ENCODE results near the gene CEP128. TPM values are rescaled to one million over a fixed set of nuclear protein-coding genes. Genes with fewer than 3 reads are reported as not detected.

CEP128 gene
- total RNA-seq, 1 donor from 2014 or later = 6.1 TPM

- no peaks in the 10 kb centered on the region for H3K27me3 ChIP-seq
- H3K36me3 ChIP-seq = no peaks in the 10 kb centered on the region
- no peak for DNase-seq
- no peaks in the 10 kb centered on the region for H3K9me3 ChIP-seq
- intact Hi-C loops (cut with DNase I) = no loop called here
- H3K4me1 ChIP-seq = no peaks in the 10 kb centered on the region
- no peak overlapping the region for H3K27ac ChIP-seq
- TF ChIP-seq CTCF (IDR thresholded peaks at IDR 0.05) = no peak
- no peak overlapping the region for H3K4me3 ChIP-seq
- ATAC-seq = no peak
Observed at GRCh38 chr14:80698974-80699373, 242.6 kb downstream of the CEP128 start.

GRCh38 chr14:80695869-80696268 is 245.7 kb downstream of the CEP128 start:
- intact Hi-C loops (cut with DNase I) = no loop called here
- DNase-seq = no peak
- no peak overlapping the region for H3K27ac ChIP-seq
- TF ChIP-seq CTCF (IDR thresholded peaks at IDR 0.05) = no peak
- no peaks in the 10 kb centered on the region for H3K4me1 ChIP-seq
- no peak for ATAC-seq
- H3K27me3 ChIP-seq = no peaks in the 10 kb centered on the region
- H3K9me3 ChIP-seq = no peaks in the 10 kb centered on the region
- H3K36me3 ChIP-seq = no peaks in the 10 kb centered on the region
- H3K4me3 ChIP-seq = no peak overlapping the region

- Histone ChIP-seq H3K4me3 (no peak overlapping the region), H3K27me3 (no peaks in the 10 kb centered on the region), H3K9me3 (no peaks in the 10 kb centered on the region), H3K36me3 (no peaks in the 10 kb centered on the region), H3K4me1 (no peaks in the 10 kb centered on the region), H3K27ac (no peak overlapping the region)
- no peak for DNase-seq
- TF ChIP-seq CTCF (IDR thresholded peaks at IDR 0.05) = no peak
- intact Hi-C loops (cut with DNase I) = no loop called here
- ATAC-seq = no peak
Observed at GRCh38 chr14:80692903-80693302, 248.6 kb downstream of the CEP128 start.

- no peak for ATAC-seq
- intact Hi-C loops (cut with DNase I) = no loop called here
Observed at GRCh38 chr14:80681651-80682050, 259.9 kb downstream of the CEP128 start.

DNA sequence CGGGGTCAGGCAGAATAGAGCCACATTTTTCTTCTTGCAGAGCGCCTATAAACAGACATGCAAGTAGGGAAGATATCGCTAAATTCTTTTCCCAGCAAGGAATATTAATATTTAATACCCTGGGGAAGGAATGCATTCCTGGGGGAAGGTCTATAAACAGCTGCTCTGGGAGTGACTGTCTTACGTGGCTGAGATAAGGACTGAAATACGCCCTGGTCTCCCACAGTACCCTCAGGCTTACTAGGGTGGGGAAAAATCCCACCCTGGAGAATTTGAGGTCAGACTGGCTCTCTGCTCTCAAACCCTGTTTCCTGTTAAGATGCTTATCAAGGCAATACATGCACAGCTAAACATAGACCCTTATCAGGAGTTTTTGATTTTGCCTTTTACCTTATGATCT is 262.3 kb downstream of the CEP128 start:
- Histone ChIP-seq H3K27ac (no peak overlapping the region), H3K4me3 (no peak overlapping the region), H3K27me3 (no peaks in the 10 kb centered on the region), H3K36me3 (no peaks in the 10 kb centered on the region), H3K4me1 (no peaks in the 10 kb centered on the region), H3K9me3 (peaks cover 9% of the 10 kb centered on the region)
- no peak for TF ChIP-seq CTCF (IDR thresholded peaks at IDR 0.05)
- no peak for ATAC-seq
- no peak for DNase-seq
- intact Hi-C loops (cut with DNase I) = no loop called here

More at GRCh38 chr14:80681651-80682050, 259.9 kb downstream of the CEP128 start:
- no peaks in the 10 kb centered on the region for H3K27me3 ChIP-seq
- no peaks in the 10 kb centered on the region for H3K36me3 ChIP-seq
- H3K9me3 ChIP-seq = peaks cover 9% of the 10 kb centered on the region
- DNase-seq = no peak
- no peak overlapping the region for H3K27ac ChIP-seq
- H3K4me1 ChIP-seq = no peaks in the 10 kb centered on the region
- no peak overlapping the region for H3K4me3 ChIP-seq
- TF ChIP-seq CTCF (IDR thresholded peaks at IDR 0.05) = no peak

GRCh38 chr14:80678436-80678835 is 263.1 kb downstream of the CEP128 start:
- Histone ChIP-seq H3K9me3 (peaks cover 9% of the 10 kb centered on the region), H3K36me3 (no peaks in the 10 kb centered on the region), H3K27ac (no peak overlapping the region), H3K27me3 (no peaks in the 10 kb centered on the region), H3K4me1 (no peaks in the 10 kb centered on the region), H3K4me3 (no peak overlapping the region)
- no peak for TF ChIP-seq CTCF (IDR thresholded peaks at IDR 0.05)
- ATAC-seq = no peak
- intact Hi-C loops (cut with DNase I) = no loop called here
- DNase-seq = no peak

All from upper lobe of right lung (tissue), 1 donor.